SK-N-MC (cell line): ENCODE data around the gene GREB1.

Experiments used
- EZH2 ChIP-seq: fragments of 200-600 bp; sonication (generic); IDR thresholded peaks from one replicate; pipeline ENCODE4 v1.6.1; 2017; ENCODE audit warnings: antibody characterized with exemption
- FOXP2 ChIP-seq: optimal IDR thresholded peaks from 2 replicates; pipeline ENCODE3; 2011; ENCODE audit warnings: mild to moderate bottlenecking, moderate library complexity; ENCODE audit not compliant: insufficient read depth; ENCODE audit errors: extremely low read length, control extremely low read depth

DNA sequence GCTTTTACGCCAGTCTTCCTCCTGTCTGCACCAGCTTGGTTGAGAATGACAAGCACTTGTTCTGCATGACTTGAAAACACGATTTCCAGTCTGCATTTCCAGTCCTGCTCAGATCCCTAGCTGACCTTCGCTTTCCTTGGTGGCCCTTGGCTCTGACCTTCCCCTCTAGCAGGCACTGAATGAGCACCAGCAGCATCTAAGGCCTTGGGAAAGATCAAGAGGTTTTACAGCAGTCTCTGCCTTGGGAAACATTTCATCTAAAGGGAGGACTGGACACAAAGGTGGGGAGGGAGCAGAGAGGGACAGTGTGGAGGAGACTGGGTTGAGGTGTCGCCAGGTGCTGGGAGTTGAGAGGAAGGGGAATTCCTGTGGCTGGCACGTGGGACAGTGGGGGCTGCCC is 105.7 kb downstream of the GREB1 start:
- TF ChIP-seq EZH2 (no peak), FOXP2 (no peak)
